GM12878 (cell line): ENCODE data around the gene TRAF3IP3. TPM values are rescaled to one million over a fixed set of nuclear protein-coding genes. Genes with fewer than 3 reads are reported as not detected.

Experiments used
- ATAC-seq: fragments of 200-7000 bp; cut with Tn5 transposase; 3 replicates; pipeline ENCODE4 v1.9.1; 2020; ENCODE audit warnings: mild to moderate bottlenecking, moderate library complexity
- BruUV-seq: library from RNA; stranded (reverse); fragments of 400-500 nt; replicated peaks from 2 replicates; lab custom pipeline; 2021; lab: Mats Ljungman, UMichigan
- CTCF ChIA-PET: fragments of 300-600 bp; sonication (Branson Sonifier 250); formaldehyde crosslinking; extraction: SDS; loops from one replicate; lab custom pipeline; 2021; ENCODE audit warnings: inconsistent platforms; lab: Yijun Ruan, JAX
- POLR2A ChIA-PET: fragments of 350-600 bp; formaldehyde crosslinking; extraction: SDS; loops from one replicate; lab custom pipeline; 2021; ENCODE audit warnings: inconsistent platforms; lab: Charles Lee
- RAD21 ChIA-PET: fragments of 300-600 bp; sonication (Branson Sonifier 250); formaldehyde crosslinking; loops from one replicate; lab custom pipeline; 2023; ENCODE audit warnings: antibody characterized with exemption; ENCODE audit not compliant: unreplicated experiment; lab: Charles Lee
- SMC1A ChIA-PET: fragments of 300-600 bp; sonication (Branson Sonifier 250); formaldehyde crosslinking; loops from one replicate; lab custom pipeline; 2023; ENCODE audit not compliant: unreplicated experiment, uncharacterized antibody; lab: Charles Lee
- DNase-seq: peaks from one replicate; pipeline ENCODE4 v3.0.0-alpha.2; 2011; ENCODE audit warnings: low read depth, low spot score
- FAIRE-seq: peaks from 3 replicates; lab custom pipeline; 2011; peaks lifted over from hg19 to GRCh38; lab: Jason Lieb, UNC
- H2AFZ ChIP-seq: 2 replicates; pipeline ENCODE4 v1.6.0; 2011; ENCODE audit warnings: low read depth, low read length, control low read depth; ENCODE audit not compliant: control insufficient read depth
- H3K27ac ChIP-seq: 2 replicates; pipeline ENCODE4 v1.5.1; 2011; ENCODE audit warnings: control low read depth; ENCODE audit not compliant: control insufficient read depth, insufficient read depth
- H3K27me3 ChIP-seq, 2 experiments: replicated peaks in 1 of 2; 2 replicates each; pipeline versions ENCODE4 v1.6.0 to v1.6.1; 2011; ENCODE audit warnings: low read length in 1 of 2; ENCODE audit not compliant: control insufficient read depth in 2 of 2, insufficient read depth in 2 of 2
- H3K36me3 ChIP-seq, 2 experiments: 2 replicates each; pipeline ENCODE4 v1.5.1; 2011; ENCODE audit warnings: low read length in 1 of 2; ENCODE audit not compliant: control insufficient read depth in 2 of 2, insufficient read depth in 2 of 2
- H3K4me1 ChIP-seq: 2 replicates; pipeline ENCODE4 v1.6.1; 2011; ENCODE audit warnings: mild to moderate bottlenecking, low read length, moderate library complexity, mixed read lengths; ENCODE audit not compliant: control insufficient read depth, insufficient read depth
- H3K4me2 ChIP-seq: 2 replicates; pipeline ENCODE4 v1.6.0; 2011; ENCODE audit warnings: control low read depth; ENCODE audit not compliant: control insufficient read depth, insufficient read depth
- H3K4me3 ChIP-seq: fragments of 200-600 bp; sonication (generic); 2 replicates; pipeline ENCODE4 v1.5.1; 2016
- H3K79me2 ChIP-seq: 2 replicates; pipeline ENCODE4 v1.6.0; 2011; ENCODE audit warnings: low read length; ENCODE audit not compliant: control insufficient read depth, insufficient read depth
- H3K9ac ChIP-seq: 2 replicates; pipeline ENCODE4 v1.8.0; 2011; ENCODE audit warnings: low read length, control low read depth, mixed read lengths; ENCODE audit not compliant: control insufficient read depth, insufficient read depth
- H3K9me3 ChIP-seq: replicated peaks from 3 replicates; pipeline ENCODE4 v1.5.1; 2011; ENCODE audit warnings: mild to moderate bottlenecking, low read length; ENCODE audit not compliant: control insufficient read depth, insufficient read depth
- H4K20me1 ChIP-seq: 2 replicates; pipeline ENCODE4 v1.6.0; 2011; ENCODE audit not compliant: control insufficient read depth, insufficient read depth
- BMI1 ChIP-seq: fragments of 450-650 bp; IDR thresholded peaks from 2 replicates; pipeline ENCODE4 v1.6.1; 2016; ENCODE audit warnings: mild to moderate bottlenecking, moderate library complexity, borderline replicate concordance
- E2F4 ChIP-seq: IDR thresholded peaks from 2 replicates; pipeline ENCODE4 v1.6.1; 2012; ENCODE audit warnings: low read depth, low read length, improper control_type of control experiment
- HDGF ChIP-seq: fragments of 450-650 bp; IDR thresholded peaks from 2 replicates; pipeline ENCODE4 v1.6.1; 2016; ENCODE audit warnings: antibody characterized with exemption
- IRF4 ChIP-seq: IDR thresholded peaks from 2 replicates; pipeline ENCODE4 v1.6.1; 2011; ENCODE audit warnings: low read depth, low read length
- NR2C1 ChIP-seq: fragments of 450-650 bp; IDR thresholded peaks from 2 replicates; pipeline ENCODE4 v1.6.1; 2017; ENCODE audit warnings: antibody characterized with exemption, mild to moderate bottlenecking, moderate library complexity
- SP1 ChIP-seq: IDR thresholded peaks from one replicate; pipeline ENCODE4 v1.6.1; 2011; ENCODE audit warnings: low read depth, low read length
- STAT3 ChIP-seq: IDR thresholded peaks from 2 replicates; pipeline ENCODE4 v1.6.1; 2011; ENCODE audit warnings: low read depth, low read length, improper control_type of control experiment
- TARDBP ChIP-seq: IDR thresholded peaks from 2 replicates; pipeline ENCODE4 v1.6.1; 2016; ENCODE audit warnings: borderline replicate concordance
- ZBTB33 ChIP-seq: fragments of 450-650 bp; IDR thresholded peaks from 2 replicates; pipeline ENCODE4 v1.6.1; 2017; ENCODE audit warnings: mild to moderate bottlenecking
- ZNF622 ChIP-seq: fragments of 450-650 bp; IDR thresholded peaks from 2 replicates; pipeline ENCODE4 v1.6.1; 2017; ENCODE audit warnings: mild to moderate bottlenecking, inconsistent platforms
- WGBS: methylation state at CpG from one replicate; pipeline ENCODE4 v1.1.6; 2016; ENCODE audit warnings: low lambda C conversion rate; ENCODE audit not compliant: insufficient replicate concordance, insufficient coverage; ENCODE audit errors: missing lambda C conversion rate; 5-methylcytosine and 5-hydroxymethylcytosine counted together
- in situ Hi-C: fragments of 300-500 bp; cut with MboI; formaldehyde crosslinking; loops from 9 replicates; pipeline ENCODE4 v1.14.3; 2018; ENCODE audit warnings: mixed read lengths
- intact Hi-C: fragments of 100-400 bp; cut with micrococcal nuclease; formaldehyde crosslinking; loops from one replicate; pipeline ENCODE4 v1.14.2; 2022; ENCODE audit not compliant: unreplicated experiment
- polyA plus RNA-seq, 11 experiments: library from polyadenylated mRNA; depleted of rRNA in 4 of 11; unstranded in 6 of 11; stranded (reverse) in 5 of 11; fragments of >200 nt; fragmentation: Nextera tagmentation in 4 of 11; fragmentation: Illumina TruSeq in 1 of 11; extraction: Ambion mirVana in 4 of 11; extraction: Trizol in 1 of 11; gene quantifications; 1 replicate in 1 of 11; 2 replicates in 10 of 11; pipeline versions ENCODE4 v1.2.1 to v1.2.3, GENCODE V29; 2011 to 2016; ENCODE audit warnings: inconsistent platforms in 2 of 11, missing spikeins in 2 of 11, low read depth in 1 of 11
- total RNA-seq, 4 experiments: library from RNA; depleted of rRNA in 3 of 4; stranded (reverse); fragments of >200 nt in 3 of 4; fragmentation: Illumina TruSeq in 1 of 4; extraction: Trizol in 1 of 4; gene quantifications; 2 replicates each; pipeline versions ENCODE4 v1.2.1 to v1.2.3, GENCODE V29; 2013 to 2021

TRAF3IP3 gene
- total and polyA plus RNA-seq, 10 of the 15 experiments (the other 5 are each of a cell fraction or from before 2014, with no cell fraction given) = 61.6 to 121 (median 96.5) TPM

DNA sequence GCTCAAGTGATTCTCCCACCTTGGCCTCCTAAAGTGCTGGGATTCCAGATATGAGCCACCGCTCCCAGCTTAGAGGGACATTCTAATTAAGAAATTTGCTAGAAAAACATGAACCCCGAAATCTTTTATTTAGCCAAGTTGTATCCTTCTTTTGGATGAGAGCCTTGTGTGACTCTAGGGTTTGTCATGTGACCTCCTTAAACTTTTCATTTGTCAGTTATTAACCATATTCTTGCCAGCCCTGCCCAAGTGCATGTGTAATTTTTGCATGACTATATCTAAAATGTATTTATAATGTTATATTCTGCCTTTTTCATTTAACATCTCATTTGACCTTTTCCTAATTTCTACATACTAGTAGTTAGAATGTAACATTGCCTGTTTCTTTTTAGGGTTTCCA, 73.9 kb downstream of the TRAF3IP3 start:
- no peaks in the 10 kb centered on the region for H3K4me1 ChIP-seq
- H2AFZ ChIP-seq = no peak overlapping the region
- ChIA-PET SMC1A (interaction anchor here (2.3 kb wide), 1 partner anchor 10 kb away, joined by 8 read pairs; no protein-coding TSS in a partner anchor), CTCF (interaction anchor here (1.2 kb wide), 1 partner anchor 9 kb away, joined by 3 read pairs; no protein-coding TSS in a partner anchor), RAD21 (no interaction called here), POLR2A (no interaction called here)
- intact Hi-C loops = loop anchor here (2.0 to 10.0 kb wide), 2 partner anchors 137 to 255 kb away; no protein-coding TSS in a partner anchor
- peaks cover 13% of the 10 kb centered on the region for H3K79me2 ChIP-seq
- FAIRE-seq (no peak), DNase-seq (no peak), ATAC-seq (no peak)
- peaks cover 3% of the 10 kb centered on the region in 2 experiments for H3K36me3 ChIP-seq
- 95% methylated on average over 2 of the region's 2 CpGs for WGBS
- peak overlapping the region; percentile 28; the same call in 1 of the 2 replicates for H3K4me3 ChIP-seq
- no peak overlapping the region; the same call in 1 of the 2 replicates for H3K4me2 ChIP-seq
- in situ Hi-C loops = no loop called here
- no peaks in the 10 kb centered on the region for H3K9me3 ChIP-seq
- BruUV-seq = no TSS peak
- H3K27me3 ChIP-seq = no peaks in the 10 kb centered on the region
- peak overlapping the region; percentile 8; the same call in 1 of the 2 replicates for H3K9ac ChIP-seq
- TF ChIP-seq TARDBP = no peak
- TF ChIP-seq BMI1 = no peak
- no peak for TF ChIP-seq SP1
- TF ChIP-seq STAT3 = no peak
- TF ChIP-seq ZBTB33 = no peak
- TF ChIP-seq IRF4 = no peak
- no peak for TF ChIP-seq E2F4
- no peak for TF ChIP-seq HDGF
- TF ChIP-seq ZNF622 = no peak
- TF ChIP-seq NR2C1 = no peak
- H3K27ac ChIP-seq = no peak overlapping the region
- H4K20me1 ChIP-seq = no peaks in the 10 kb centered on the region
